ENCODE results near the gene FUT8.

Gene FUT8

DNA sequence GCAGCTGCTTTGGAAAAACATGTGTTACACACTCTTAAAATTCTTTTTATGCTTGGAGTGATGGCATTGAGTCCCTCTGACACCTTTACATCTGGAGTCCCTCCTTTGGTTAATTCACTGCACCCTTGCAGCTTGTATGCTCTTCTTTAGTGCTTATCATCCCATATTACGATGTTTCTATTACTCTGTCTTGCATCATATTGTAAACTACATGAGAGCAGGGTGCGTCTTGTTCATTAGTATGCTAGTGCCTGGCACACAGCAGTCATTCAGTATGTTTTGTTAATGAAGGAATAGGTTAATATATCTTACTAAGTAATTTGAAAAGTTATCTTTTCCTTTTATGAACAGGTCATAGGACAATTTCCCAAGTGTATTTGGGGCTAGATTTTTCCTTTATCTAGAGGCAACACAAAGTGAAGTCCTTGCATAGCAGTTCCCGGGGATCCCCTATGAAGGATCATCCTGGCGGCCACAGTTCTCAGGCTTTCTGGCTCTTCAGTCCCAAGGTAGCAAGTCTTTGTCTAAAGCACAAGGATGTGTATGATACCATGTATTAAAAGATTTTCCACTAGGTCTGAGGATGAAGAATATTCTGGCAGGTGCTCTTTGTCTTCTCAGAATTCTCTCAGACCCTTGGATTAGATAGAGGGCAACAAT lies 363.8 kb downstream of the FUT8 start:
- no peak for ATAC-seq
- no peak for TF ChIP-seq ZFP3 (CRISPR knock-in tag; IDR thresholded peaks at IDR 0.05)
- TF ChIP-seq TOX (CRISPR knock-in tag; IDR thresholded peaks at IDR 0.05; ENCODE audit: borderline replicate concordance): no peak
- TF ChIP-seq, protein P1, sequence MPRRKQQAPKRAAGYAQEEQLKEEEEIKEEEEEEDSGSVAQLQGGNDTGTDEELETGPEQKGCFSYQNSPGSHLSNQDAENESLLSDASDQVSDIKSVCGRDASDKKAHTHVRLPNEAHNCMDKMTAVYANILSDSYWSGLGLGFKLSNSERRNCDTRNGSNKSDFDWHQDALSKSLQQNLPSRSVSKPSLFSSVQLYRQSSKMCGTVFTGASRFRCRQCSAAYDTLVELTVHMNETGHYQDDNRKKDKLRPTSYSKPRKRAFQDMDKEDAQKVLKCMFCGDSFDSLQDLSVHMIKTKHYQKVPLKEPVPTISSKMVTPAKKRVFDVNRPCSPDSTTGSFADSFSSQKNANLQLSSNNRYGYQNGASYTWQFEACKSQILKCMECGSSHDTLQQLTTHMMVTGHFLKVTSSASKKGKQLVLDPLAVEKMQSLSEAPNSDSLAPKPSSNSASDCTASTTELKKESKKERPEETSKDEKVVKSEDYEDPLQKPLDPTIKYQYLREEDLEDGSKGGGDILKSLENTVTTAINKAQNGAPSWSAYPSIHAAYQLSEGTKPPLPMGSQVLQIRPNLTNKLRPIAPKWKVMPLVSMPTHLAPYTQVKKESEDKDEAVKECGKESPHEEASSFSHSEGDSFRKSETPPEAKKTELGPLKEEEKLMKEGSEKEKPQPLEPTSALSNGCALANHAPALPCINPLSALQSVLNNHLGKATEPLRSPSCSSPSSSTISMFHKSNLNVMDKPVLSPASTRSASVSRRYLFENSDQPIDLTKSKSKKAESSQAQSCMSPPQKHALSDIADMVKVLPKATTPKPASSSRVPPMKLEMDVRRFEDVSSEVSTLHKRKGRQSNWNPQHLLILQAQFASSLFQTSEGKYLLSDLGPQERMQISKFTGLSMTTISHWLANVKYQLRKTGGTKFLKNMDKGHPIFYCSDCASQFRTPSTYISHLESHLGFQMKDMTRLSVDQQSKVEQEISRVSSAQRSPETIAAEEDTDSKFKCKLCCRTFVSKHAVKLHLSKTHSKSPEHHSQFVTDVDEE (CRISPR knock-in tag; IDR thresholded peaks at IDR 0.05): no peak
- no peak for TF ChIP-seq GLIS3 (CRISPR knock-in tag; IDR thresholded peaks at IDR 0.05)
- no peak for TF ChIP-seq ISL1 (CRISPR knock-in tag; IDR thresholded peaks at IDR 0.05)
- TF ChIP-seq CSDC2 (CRISPR knock-in tag; IDR thresholded peaks at IDR 0.05): no peak
- TF ChIP-seq ZNF8 (CRISPR knock-in tag; IDR thresholded peaks at IDR 0.05): no peak
- no peak for TF ChIP-seq ARNTL (CRISPR knock-in tag; IDR thresholded peaks at IDR 0.05; ENCODE audit: borderline replicate concordance, low read depth)
- TF ChIP-seq ZNF70 (CRISPR knock-in tag; IDR thresholded peaks at IDR 0.05): no peak
- TF ChIP-seq SNAI2 (CRISPR knock-in tag; IDR thresholded peaks at IDR 0.05): no peak
- TF ChIP-seq ZNF565 (CRISPR knock-in tag; conservative IDR thresholded peaks at IDR 0.05; ENCODE audit: low read depth): no peak
- TF ChIP-seq ESRRG (CRISPR knock-in tag; IDR thresholded peaks at IDR 0.05): no peak
- no peak for TF ChIP-seq ZFP30 (CRISPR knock-in tag; IDR thresholded peaks at IDR 0.05)
- TF ChIP-seq, protein P2, sequence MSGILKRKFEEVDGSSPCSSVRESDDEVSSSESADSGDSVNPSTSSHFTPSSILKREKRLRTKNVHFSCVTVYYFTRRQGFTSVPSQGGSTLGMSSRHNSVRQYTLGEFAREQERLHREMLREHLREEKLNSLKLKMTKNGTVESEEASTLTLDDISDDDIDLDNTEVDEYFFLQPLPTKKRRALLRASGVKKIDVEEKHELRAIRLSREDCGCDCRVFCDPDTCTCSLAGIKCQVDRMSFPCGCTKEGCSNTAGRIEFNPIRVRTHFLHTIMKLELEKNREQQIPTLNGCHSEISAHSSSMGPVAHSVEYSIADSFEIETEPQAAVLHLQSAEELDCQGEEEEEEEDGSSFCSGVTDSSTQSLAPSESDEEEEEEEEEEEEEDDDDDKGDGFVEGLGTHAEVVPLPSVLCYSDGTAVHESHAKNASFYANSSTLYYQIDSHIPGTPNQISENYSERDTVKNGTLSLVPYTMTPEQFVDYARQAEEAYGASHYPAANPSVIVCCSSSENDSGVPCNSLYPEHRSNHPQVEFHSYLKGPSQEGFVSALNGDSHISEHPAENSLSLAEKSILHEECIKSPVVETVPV (CRISPR knock-in tag; IDR thresholded peaks at IDR 0.05): no peak
- TF ChIP-seq RARB (CRISPR knock-in tag; IDR thresholded peaks at IDR 0.05): no peak
- TF ChIP-seq BACH2 (CRISPR knock-in tag; IDR thresholded peaks at IDR 0.05; ENCODE audit: borderline replicate concordance): no peak
- TF ChIP-seq OSR1 (CRISPR knock-in tag; IDR thresholded peaks at IDR 0.05): no peak
- TF ChIP-seq, protein P3, sequence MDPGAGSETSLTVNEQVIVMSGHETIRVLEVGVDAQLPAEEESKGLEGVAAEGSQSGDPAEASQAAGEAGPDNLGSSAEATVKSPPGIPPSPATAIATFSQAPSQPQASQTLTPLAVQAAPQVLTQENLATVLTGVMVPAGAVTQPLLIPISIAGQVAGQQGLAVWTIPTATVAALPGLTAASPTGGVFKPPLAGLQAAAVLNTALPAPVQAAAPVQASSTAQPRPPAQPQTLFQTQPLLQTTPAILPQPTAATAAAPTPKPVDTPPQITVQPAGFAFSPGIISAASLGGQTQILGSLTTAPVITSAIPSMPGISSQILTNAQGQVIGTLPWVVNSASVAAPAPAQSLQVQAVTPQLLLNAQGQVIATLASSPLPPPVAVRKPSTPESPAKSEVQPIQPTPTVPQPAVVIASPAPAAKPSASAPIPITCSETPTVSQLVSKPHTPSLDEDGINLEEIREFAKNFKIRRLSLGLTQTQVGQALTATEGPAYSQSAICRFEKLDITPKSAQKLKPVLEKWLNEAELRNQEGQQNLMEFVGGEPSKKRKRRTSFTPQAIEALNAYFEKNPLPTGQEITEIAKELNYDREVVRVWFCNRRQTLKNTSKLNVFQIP (CRISPR knock-in tag; IDR thresholded peaks at IDR 0.05; ENCODE audit: borderline replicate concordance, low read depth): no peak
- TF ChIP-seq, protein P4, sequence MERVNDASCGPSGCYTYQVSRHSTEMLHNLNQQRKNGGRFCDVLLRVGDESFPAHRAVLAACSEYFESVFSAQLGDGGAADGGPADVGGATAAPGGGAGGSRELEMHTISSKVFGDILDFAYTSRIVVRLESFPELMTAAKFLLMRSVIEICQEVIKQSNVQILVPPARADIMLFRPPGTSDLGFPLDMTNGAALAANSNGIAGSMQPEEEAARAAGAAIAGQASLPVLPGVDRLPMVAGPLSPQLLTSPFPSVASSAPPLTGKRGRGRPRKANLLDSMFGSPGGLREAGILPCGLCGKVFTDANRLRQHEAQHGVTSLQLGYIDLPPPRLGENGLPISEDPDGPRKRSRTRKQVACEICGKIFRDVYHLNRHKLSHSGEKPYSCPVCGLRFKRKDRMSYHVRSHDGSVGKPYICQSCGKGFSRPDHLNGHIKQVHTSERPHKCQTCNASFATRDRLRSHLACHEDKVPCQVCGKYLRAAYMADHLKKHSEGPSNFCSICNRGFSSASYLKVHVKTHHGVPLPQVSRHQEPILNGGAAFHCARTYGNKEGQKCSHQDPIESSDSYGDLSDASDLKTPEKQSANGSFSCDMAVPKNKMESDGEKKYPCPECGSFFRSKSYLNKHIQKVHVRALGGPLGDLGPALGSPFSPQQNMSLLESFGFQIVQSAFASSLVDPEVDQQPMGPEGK (CRISPR knock-in tag; IDR thresholded peaks at IDR 0.05; ENCODE audit: borderline replicate concordance): no peak
- no peak for TF ChIP-seq PPARA (CRISPR knock-in tag; IDR thresholded peaks at IDR 0.05; ENCODE audit: borderline replicate concordance)

DNA sequence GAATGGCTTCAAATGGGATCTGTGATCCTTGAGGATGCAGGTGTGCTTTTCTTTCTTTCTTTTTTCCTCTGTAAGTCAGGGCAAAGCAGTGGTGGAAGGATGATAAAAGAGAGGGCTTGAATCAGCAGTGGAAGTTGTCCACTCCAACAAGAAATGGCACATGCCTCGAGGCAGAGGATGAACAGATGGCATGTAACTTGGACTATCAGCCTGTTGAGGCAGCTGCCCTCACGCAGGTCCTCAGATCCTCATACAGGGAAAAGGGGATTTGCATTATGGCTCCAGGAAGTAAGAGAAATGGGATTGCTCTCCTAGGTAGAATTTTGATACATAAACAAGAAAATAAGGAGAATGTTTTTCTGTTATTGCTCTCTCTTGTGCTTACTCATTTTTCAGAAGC lies 368.0 kb downstream of the FUT8 start:
- ATAC-seq: no peak
- no peak for TF ChIP-seq ARNTL (CRISPR knock-in tag; IDR thresholded peaks at IDR 0.05; ENCODE audit: borderline replicate concordance, low read depth)
- no peak for TF ChIP-seq TOX (CRISPR knock-in tag; IDR thresholded peaks at IDR 0.05; ENCODE audit: borderline replicate concordance)
- TF ChIP-seq, protein P4 (CRISPR knock-in tag; IDR thresholded peaks at IDR 0.05; ENCODE audit: borderline replicate concordance): no peak
- TF ChIP-seq, protein P1 (CRISPR knock-in tag; IDR thresholded peaks at IDR 0.05): no peak
- TF ChIP-seq ZFP3 (CRISPR knock-in tag; IDR thresholded peaks at IDR 0.05): no peak
- TF ChIP-seq OSR1 (CRISPR knock-in tag; IDR thresholded peaks at IDR 0.05): no peak
- TF ChIP-seq ZNF565 (CRISPR knock-in tag; conservative IDR thresholded peaks at IDR 0.05; ENCODE audit: low read depth): no peak
- no peak for TF ChIP-seq ESRRG (CRISPR knock-in tag; IDR thresholded peaks at IDR 0.05)
- TF ChIP-seq BACH2 (CRISPR knock-in tag; IDR thresholded peaks at IDR 0.05; ENCODE audit: borderline replicate concordance): no peak
- TF ChIP-seq PPARA (CRISPR knock-in tag; IDR thresholded peaks at IDR 0.05; ENCODE audit: borderline replicate concordance): no peak
- TF ChIP-seq, protein P2 (CRISPR knock-in tag; IDR thresholded peaks at IDR 0.05): no peak
- TF ChIP-seq TCF4 (CRISPR knock-in tag; IDR thresholded peaks at IDR 0.05; ENCODE audit: borderline replicate concordance): no peak
- no peak for TF ChIP-seq RARB (CRISPR knock-in tag; IDR thresholded peaks at IDR 0.05)
- no peak for TF ChIP-seq SNAI2 (CRISPR knock-in tag; IDR thresholded peaks at IDR 0.05)
- TF ChIP-seq, protein P5, sequence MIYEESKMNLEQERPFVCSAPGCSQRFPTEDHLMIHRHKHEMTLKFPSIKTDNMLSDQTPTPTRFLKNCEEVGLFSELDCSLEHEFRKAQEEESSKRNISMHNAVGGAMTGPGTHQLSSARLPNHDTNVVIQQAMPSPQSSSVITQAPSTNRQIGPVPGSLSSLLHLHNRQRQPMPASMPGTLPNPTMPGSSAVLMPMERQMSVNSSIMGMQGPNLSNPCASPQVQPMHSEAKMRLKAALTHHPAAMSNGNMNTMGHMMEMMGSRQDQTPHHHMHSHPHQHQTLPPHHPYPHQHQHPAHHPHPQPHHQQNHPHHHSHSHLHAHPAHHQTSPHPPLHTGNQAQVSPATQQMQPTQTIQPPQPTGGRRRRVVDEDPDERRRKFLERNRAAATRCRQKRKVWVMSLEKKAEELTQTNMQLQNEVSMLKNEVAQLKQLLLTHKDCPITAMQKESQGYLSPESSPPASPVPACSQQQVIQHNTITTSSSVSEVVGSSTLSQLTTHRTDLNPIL (CRISPR knock-in tag; IDR thresholded peaks at IDR 0.05; ENCODE audit: low read depth): no peak
- no peak for TF ChIP-seq ISL1 (CRISPR knock-in tag; IDR thresholded peaks at IDR 0.05)
